ENCODE measurements around the gene EIF4B.

EIF4B gene

DNA sequence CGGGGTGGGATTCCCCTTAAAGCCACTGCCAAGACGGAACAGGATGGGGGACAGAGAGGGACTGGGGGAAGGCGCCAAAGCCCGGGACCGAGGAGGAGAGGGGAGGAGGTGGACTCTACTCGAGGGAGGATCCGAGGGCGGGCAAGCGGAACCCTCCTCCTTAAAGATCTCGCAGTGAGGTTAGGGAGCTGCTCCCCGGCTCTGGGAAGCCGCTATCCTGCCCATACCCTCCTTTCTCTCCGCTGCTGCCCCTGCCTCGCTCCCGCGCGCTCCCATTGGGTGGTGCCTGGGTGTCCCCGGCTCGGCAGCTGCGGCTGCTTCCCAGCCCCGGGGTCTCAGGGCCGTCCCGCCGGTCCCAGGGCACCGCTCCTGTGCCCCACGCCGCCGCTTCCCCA is 40.9 kb upstream of the EIF4B start:
- H3K27me3 ChIP-seq (ENCODE audit: insufficient read depth, low read length, poor library complexity, severe bottlenecking): no peaks in the 10 kb centered on the region
- TF ChIP-seq, protein P1, sequence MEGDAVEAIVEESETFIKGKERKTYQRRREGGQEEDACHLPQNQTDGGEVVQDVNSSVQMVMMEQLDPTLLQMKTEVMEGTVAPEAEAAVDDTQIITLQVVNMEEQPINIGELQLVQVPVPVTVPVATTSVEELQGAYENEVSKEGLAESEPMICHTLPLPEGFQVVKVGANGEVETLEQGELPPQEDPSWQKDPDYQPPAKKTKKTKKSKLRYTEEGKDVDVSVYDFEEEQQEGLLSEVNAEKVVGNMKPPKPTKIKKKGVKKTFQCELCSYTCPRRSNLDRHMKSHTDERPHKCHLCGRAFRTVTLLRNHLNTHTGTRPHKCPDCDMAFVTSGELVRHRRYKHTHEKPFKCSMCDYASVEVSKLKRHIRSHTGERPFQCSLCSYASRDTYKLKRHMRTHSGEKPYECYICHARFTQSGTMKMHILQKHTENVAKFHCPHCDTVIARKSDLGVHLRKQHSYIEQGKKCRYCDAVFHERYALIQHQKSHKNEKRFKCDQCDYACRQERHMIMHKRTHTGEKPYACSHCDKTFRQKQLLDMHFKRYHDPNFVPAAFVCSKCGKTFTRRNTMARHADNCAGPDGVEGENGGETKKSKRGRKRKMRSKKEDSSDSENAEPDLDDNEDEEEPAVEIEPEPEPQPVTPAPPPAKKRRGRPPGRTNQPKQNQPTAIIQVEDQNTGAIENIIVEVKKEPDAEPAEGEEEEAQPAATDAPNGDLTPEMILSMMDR (conservative IDR thresholded peaks at IDR 0.05; ENCODE audit: low read length): no peak
- no peak for TF ChIP-seq EZH2phosphoT487 (IDR thresholded peaks at IDR 0.05; ENCODE audit: borderline replicate concordance)
- no peaks in the 10 kb centered on the region for H3K79me2 ChIP-seq (ENCODE audit: insufficient read depth, low read length)
- no peaks in the 10 kb centered on the region for H3K36me3 ChIP-seq (ENCODE audit: insufficient read depth, low read length)
- H3K4me3 ChIP-seq (ENCODE audit: low read length, poor library complexity, severe bottlenecking): no peak overlapping the region
- no peak overlapping the region for H2AFZ ChIP-seq (ENCODE audit: low read length)
- H3K9ac ChIP-seq (ENCODE audit: low read depth, low read length, poor library complexity, severe bottlenecking): no peak overlapping the region
- no peaks in the 10 kb centered on the region for H3K9me2 ChIP-seq (replicated peaks; ENCODE audit: low read depth, low read length)
- no peaks in the 10 kb centered on the region for H3F3A ChIP-seq (ENCODE audit: low read depth)
- no peaks in the 10 kb centered on the region for H4K20me1 ChIP-seq (ENCODE audit: insufficient read depth, low read length, poor library complexity, severe bottlenecking)
- H3K4me1 ChIP-seq (ENCODE audit: insufficient read depth, low read length, poor library complexity, severe bottlenecking): no peaks in the 10 kb centered on the region
- H3K4me2 ChIP-seq (ENCODE audit: low read depth, low read length, poor library complexity, severe bottlenecking): no peak overlapping the region
- no peaks in the 10 kb centered on the region for H3K9me3 ChIP-seq (ENCODE audit: insufficient read depth, low read depth, low read length)

DNA sequence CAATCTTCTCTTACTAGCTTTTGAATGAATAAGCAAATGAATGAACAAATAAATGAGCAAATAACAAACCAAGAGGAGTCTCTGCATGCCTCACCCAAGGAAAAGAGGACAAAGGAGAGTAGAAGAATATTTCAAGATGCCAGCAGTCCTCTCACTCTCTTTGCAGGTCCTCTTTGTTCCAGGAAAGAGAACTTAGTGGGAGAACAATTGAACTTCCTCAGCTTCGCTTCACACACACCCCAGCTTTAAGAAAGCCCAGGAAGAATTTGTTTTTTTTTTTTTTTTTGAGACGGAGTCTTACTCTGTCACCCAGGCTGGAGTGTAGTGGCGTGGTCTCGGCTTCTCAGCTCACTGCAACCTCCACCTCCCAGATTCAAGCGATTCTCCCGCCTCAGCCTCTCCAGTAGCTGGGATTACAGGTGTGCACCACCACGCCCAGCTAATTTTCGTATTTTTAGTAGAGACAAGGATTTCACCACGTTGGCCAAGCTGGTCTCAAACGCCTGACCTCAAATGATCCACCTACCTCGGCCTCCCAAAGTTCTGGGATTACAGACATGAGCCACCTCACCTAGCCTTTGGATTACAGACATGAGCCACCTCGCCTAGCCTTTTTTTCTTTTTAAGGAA is 37.0 kb upstream of the EIF4B start:
- Histone ChIP-seq H3K9me3 (ENCODE audit: insufficient read depth, low read depth, low read length) (no peaks in the 10 kb centered on the region), H3K9ac (ENCODE audit: low read depth, low read length, poor library complexity, severe bottlenecking) (no peak overlapping the region), H3K27me3 (ENCODE audit: insufficient read depth, low read length, poor library complexity, severe bottlenecking) (no peaks in the 10 kb centered on the region), H3K4me3 (ENCODE audit: low read length, poor library complexity, severe bottlenecking) (no peak overlapping the region), H3K9me2 (replicated peaks; ENCODE audit: low read depth, low read length) (no peaks in the 10 kb centered on the region), H3K36me3 (ENCODE audit: insufficient read depth, low read length) (no peaks in the 10 kb centered on the region), H4K20me1 (ENCODE audit: insufficient read depth, low read length, poor library complexity, severe bottlenecking) (no peaks in the 10 kb centered on the region), H3K4me2 (ENCODE audit: low read depth, low read length, poor library complexity, severe bottlenecking) (no peak overlapping the region), H3F3A (ENCODE audit: low read depth) (no peaks in the 10 kb centered on the region), H2AFZ (ENCODE audit: low read length) (no peak overlapping the region), H3K79me2 (ENCODE audit: insufficient read depth, low read length) (no peaks in the 10 kb centered on the region), H3K4me1 (ENCODE audit: insufficient read depth, low read length, poor library complexity, severe bottlenecking) (no peaks in the 10 kb centered on the region)
- TF ChIP-seq EZH2phosphoT487 (IDR thresholded peaks at IDR 0.05; ENCODE audit: borderline replicate concordance): no peak
- TF ChIP-seq, protein P1 (conservative IDR thresholded peaks at IDR 0.05; ENCODE audit: low read length): no peak

DNA sequence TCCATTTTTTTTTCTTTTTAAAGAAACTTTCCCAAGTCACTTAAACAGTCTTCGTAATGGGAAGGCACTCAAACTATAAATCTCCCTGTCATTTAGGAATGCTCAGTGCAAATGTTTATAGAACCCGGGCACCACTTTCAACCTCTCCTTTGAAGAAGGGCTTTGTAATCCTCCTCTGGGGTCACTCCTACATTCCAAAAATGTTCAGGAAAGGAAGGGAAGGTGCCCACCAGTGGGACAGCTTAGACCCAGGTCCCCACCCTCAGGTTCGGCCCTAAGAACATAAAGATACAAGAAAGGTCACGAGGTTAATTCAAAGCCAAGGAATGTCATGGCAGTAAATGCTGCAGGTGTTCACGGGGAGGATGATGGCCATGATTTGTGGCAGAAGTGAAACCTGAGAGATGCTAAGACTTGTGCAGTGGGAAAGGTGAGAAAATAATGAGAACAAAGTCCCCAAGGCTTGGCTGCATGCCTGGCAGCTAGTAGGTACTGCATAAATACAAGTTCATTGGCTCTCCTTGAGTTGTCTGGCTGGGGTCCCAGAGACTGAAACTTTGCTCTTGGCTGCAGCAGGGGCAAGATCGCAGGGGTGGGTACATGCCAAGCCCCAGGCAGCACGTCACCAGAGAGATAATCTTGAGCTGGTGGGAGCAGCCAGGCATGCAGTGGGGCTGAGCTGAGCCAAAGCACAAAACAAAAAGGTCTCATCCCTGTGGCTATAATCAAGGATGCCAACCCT is 36.3 kb upstream of the EIF4B start:
- H3K27me3 ChIP-seq (ENCODE audit: insufficient read depth, low read length, poor library complexity, severe bottlenecking): no peaks in the 10 kb centered on the region
- no peaks in the 10 kb centered on the region for H3K79me2 ChIP-seq (ENCODE audit: insufficient read depth, low read length)
- no peak overlapping the region for H3K4me3 ChIP-seq (ENCODE audit: low read length, poor library complexity, severe bottlenecking)
- H3F3A ChIP-seq (ENCODE audit: low read depth): no peaks in the 10 kb centered on the region
- H3K9ac ChIP-seq (ENCODE audit: low read depth, low read length, poor library complexity, severe bottlenecking): no peak overlapping the region
- no peaks in the 10 kb centered on the region for H3K36me3 ChIP-seq (ENCODE audit: insufficient read depth, low read length)
- no peaks in the 10 kb centered on the region for H3K9me3 ChIP-seq (ENCODE audit: insufficient read depth, low read depth, low read length)
- no peaks in the 10 kb centered on the region for H3K4me1 ChIP-seq (ENCODE audit: insufficient read depth, low read length, poor library complexity, severe bottlenecking)
- no peaks in the 10 kb centered on the region for H3K9me2 ChIP-seq (replicated peaks; ENCODE audit: low read depth, low read length)
- TF ChIP-seq EZH2phosphoT487 (IDR thresholded peaks at IDR 0.05; ENCODE audit: borderline replicate concordance): no peak
- TF ChIP-seq, protein P1 (conservative IDR thresholded peaks at IDR 0.05; ENCODE audit: low read length): no peak
- H3K4me2 ChIP-seq (ENCODE audit: low read depth, low read length, poor library complexity, severe bottlenecking): no peak overlapping the region
- H4K20me1 ChIP-seq (ENCODE audit: insufficient read depth, low read length, poor library complexity, severe bottlenecking): no peaks in the 10 kb centered on the region
- no peak overlapping the region for H2AFZ ChIP-seq (ENCODE audit: low read length)
